Hematopoietic multipotent progenitor cell treated with erythropoietin and hydrocortisone succinate and interleukin-3 and kit ligand, for 4 days (in vitro differentiated cells): Measurements from ENCODE around the gene FAM227A.
"Not testable (repeated sequence)": the region's sequence is repeated elsewhere in the genome, so short reads cannot be mapped to it uniquely, and the experiment has no call there.

Source experiments
- DNase-seq: peaks from one replicate; pipeline ENCODE4 v3.0.0-alpha.2; 2015

FAM227A gene

GRCh38 chr22:38610234-38610633, 46.0 kb downstream of the FAM227A start:
- DNase-seq = no peak

- no peak for DNase-seq
These were observed 47.0 kb downstream of the FAM227A start for GRCh38 chr22:38608992-38609750.

GRCh38 chr22:38607680-38608079, 48.5 kb downstream of the FAM227A start:
- DNase-seq = no peak

- no peak for DNase-seq
These were observed 54.0 kb downstream of the FAM227A start for GRCh38 chr22:38602166-38602565.

GRCh38 chr22:38601221-38601764, 54.9 kb downstream of the FAM227A start:
- DNase-seq = no peak

- DNase-seq = no peak
These were observed 56.7 kb downstream of the FAM227A start for GRCh38 chr22:38599466-38599865.

GRCh38 chr22:38582923-38583322, 73.3 kb downstream of the FAM227A start:
- not testable (repeated sequence) for DNase-seq

- DNase-seq = no peak
These were observed 77.7 kb downstream of the FAM227A start for GRCh38 chr22:38578505-38578904.

GRCh38 chr22:38572065-38572464, 84.1 kb downstream of the FAM227A start:
- DNase-seq = peak; percentile 81

GRCh38 chr22:38570779-38571364, 85.3 kb downstream of the FAM227A start:
- DNase-seq = peak; percentile 74

- DNase-seq = peak; percentile 99
These were observed 86.0 kb downstream of the FAM227A start, which contains the start of gene DMC1 for GRCh38 chr22:38569972-38570778. Gene DMC1, minus strand, starts transcription at chr22:38570183. Its CDS starts 1,927 bp downstream, at chr22:38568256.

- peak; percentile 34 for DNase-seq
These were observed 86.8 kb downstream of the FAM227A start for GRCh38 chr22:38569181-38569971.

GRCh38 chr22:38567531-38568285, 88.5 kb downstream of the FAM227A start:
- no peak for DNase-seq

GRCh38 chr22:38566726-38567504, 89.3 kb downstream of the FAM227A start:
- no peak for DNase-seq

- no peak for DNase-seq
These were observed 90.8 kb downstream of the FAM227A start for GRCh38 chr22:38565441-38565840.

- no peak for DNase-seq
These were observed 91.5 kb downstream of the FAM227A start for GRCh38 chr22:38564669-38565068.

GRCh38 chr22:38554281-38554680, 101.9 kb downstream of the FAM227A start:
- DNase-seq = no peak

GRCh38 chr22:38549101-38549894, 106.9 kb downstream of the FAM227A start:
- DNase-seq = no peak

- no peak for DNase-seq
These were observed 115.5 kb downstream of the FAM227A start for GRCh38 chr22:38540701-38541100.
